ENCODE measurements around the gene CNN3.
A peak's percentile ranks its signal among the peaks of the same experiment; 100 is the strongest.

CNN3 gene

DNA sequence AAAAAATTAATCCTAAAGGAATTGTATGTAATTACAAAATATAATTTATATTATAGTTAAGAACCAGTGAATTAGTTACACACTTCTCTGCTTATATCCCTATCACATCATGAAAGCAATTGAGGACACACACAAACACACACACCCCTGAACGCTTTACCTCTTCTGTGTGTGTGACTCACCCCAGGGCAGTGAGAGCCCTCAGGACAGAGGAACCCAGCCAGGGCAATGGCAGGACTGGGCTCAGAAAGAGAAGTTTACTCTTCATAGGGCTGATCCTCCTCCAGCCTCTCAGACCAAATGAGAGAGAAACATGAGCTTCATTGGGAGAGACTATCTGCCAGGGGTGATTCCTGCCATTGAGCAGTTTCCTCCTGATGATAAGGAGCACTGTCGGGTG is 68.6 kb downstream of the CNN3 start:
- no peak for DNase-seq (ENCODE audit: low read depth in 3 of 3, low spot score in 1 of 3)

DNA sequence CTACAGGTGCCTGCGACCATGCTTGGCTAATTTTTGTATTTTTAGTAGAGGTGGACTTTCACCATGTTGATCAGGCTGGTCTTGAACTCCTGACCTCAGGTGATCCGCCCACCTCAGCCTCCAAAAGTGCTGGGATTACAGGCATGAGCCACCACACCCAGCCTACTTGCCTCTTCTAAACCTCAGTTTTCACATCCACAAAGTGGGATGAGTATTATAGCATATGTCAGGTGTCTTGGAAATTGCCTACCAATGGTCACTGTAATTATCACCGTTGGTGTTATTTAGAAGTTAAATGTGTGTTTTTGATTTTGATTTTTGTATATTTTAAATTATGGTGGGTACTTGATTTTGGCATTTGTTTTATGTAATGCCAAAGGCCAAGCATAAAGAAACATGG is 70.0 kb downstream of the CNN3 start:
- DNase-seq (ENCODE audit: low read depth in 3 of 3, low spot score in 1 of 3), result no peak

DNA sequence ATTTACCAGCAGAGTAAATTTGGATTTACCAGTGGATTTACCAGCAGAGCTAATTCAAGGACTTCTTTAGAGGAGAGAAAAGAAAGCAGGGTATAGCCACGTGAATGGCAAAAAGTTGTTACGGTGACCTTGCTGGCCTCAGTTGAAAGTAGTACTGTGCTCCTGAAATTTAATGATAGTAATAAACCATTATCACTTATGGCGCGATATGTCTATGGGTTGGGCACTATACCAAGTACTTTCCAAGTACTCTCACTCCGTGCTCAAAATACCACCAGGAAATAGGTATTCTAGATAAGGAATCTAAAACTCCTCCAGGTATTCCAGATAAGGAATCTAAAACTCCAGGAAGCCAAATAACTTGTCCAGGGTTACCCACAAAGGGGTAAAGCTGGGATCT is 70.9 kb downstream of the CNN3 start:
- no peak for DNase-seq (ENCODE audit: low read depth in 3 of 3, low spot score in 1 of 3)

DNA sequence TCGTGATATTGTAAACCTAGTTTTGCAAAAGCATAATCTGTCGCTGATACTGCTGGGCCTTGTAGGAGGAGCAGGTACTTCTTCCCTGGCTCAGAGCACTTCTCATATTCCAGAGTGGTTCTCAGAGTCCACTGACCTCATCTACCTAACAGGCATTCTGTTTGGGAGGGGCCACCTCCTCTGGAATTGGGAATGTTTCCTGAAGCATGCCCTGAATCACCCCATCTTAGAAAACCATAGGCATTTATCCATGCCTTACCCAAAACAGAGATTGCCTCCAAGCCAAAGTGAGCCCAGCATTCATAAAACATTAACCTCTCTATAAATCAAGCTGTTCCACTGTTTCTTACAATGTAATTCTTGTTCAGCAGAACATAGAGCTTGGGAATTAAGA is 71.6 kb downstream of the CNN3 start:
- no peak for DNase-seq (ENCODE audit: low read depth in 3 of 3, low spot score in 1 of 3)

DNA sequence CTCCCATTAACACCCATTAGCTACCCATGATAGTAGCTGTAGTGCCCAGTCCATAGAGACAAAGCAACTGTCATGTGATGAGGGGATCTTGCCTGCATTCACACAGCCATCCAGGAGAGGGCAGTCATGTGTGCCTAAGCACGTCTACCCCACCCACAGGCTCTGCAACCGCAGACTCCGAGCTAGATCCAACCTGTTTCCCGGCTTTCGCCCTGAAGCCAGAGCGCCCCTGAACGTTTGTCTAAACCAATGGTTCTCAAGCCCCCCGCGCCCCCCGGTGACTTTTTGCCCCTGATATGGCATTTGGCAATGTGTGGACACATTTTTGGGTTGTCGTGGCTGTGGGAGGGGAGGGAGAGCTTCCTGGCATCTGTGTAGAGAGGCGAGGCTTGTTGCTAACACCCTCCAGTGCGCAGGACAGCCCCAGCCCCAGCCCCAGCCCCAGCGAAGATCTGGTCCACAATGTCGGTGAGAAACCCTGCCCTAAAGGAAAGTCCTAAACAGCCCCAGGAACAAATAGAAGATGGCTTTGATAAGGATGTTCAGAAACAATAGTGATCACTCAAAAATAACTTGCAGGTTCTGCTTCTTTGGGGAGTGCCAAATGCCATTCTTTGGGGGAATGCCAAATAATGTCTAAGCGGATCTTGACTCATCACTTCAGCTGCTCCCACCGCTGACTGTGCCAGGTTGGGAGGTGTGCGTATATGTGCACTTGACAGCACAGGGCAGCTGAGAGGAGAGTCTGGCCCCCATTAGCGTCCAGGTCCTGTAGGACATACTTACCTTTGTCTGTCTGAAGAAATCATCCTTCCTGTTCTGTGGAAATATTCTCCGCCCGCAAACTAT is 72.2 kb downstream of the CNN3 start:
- DNase-seq (ENCODE audit: low read depth in 3 of 3, low spot score in 1 of 3), result peak; percentile 23 to 50 (median 45)

DNA sequence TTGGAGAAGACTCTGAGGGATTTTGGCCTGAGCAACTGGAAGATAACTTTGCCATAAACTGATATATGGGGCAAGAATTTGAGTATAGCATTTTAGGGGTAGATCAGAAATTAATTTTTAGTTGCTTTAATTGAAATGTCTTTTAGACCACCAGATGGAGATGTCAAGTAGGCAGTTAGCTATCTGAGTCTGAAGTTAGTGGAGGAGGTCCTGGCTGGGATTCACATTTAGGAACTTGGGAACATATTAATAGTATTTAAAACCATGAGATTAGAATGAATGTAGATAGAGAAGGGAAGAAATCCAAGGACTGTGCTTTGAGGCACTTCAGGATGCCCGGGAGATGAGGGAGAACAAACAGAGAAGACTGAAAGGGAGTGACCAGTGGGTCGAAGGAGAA is 74.1 kb downstream of the CNN3 start:
- DNase-seq (ENCODE audit: low read depth in 3 of 3, low spot score in 1 of 3), result no peak

DNA sequence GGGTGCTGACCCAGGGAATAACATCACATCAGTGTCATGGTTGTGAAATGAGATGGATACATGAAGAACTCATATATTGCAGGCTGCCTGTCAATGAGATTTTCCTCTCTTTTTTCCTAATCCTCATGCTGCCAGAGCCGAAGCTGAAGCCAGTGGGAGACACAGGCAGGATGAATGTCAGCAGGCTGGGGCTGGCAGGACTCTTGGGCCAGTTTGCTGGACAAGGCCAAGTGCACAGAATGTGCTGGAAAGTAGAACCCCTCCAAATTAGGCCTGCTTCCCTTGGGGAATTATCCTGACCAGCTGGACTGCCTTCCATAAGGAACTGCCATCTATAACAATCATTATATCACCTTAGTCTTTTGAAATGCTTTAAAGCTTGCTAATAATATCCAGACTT is 75.3 kb downstream of the CNN3 start:
- DNase-seq (ENCODE audit: low read depth in 3 of 3, low spot score in 1 of 3), result no peak
